Retinal pigment epithelial cell (primary cell): ENCODE results near the gene CADPS.

Experiments
- DNase-seq: peaks from one replicate; pipeline ENCODE4 v3.0.0-alpha.2; 2010; ENCODE audit warnings: low read depth
- H3K4me3 ChIP-seq: 2 replicates; pipeline ENCODE4 v1.5.1; 2011; ENCODE audit warnings: mild to moderate bottlenecking, low read length, control low read depth, moderate library complexity
- CTCF ChIP-seq: conservative IDR thresholded peaks from 2 replicates; pipeline ENCODE4 v1.5.1; 2011; ENCODE audit warnings: low read depth, low read length, control low read depth, inconsistent platforms

Gene CADPS

DNA sequence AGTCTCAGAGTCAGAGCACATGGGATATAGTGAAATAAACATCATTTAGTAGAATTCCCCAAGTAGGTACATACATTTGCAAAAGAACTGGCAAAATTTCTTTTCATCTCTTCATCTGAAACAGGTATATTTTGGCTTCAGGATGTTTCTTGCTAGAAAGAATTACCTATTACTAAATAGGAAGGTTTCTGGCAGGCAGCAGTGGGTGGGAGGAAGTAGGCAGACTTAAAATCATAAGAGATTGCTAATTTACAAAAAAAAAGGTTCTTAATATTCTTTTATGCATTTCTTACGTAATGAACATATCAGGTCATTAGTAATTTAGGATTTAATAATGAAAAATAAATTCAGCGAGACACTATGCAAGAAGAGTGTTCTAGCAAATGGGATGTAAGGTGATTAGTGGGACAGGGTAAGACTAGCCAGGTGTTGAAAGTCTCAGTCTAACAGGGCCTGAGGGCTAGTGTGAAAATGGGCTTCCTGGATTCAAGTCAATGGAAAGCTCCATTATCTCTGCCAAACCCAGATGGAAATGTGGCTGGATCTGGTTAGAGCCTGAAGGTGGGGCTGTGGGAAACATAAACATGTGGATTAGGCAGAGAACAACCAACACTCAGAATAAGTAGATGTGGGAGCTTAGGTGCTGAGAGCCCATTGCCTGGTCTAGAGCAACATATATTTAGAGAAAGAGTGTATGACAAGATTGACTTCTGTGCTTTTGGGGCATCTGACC, 374.5 kb downstream of the CADPS start:
- H3K4me3 ChIP-seq = no peak overlapping the region
- no peak for DNase-seq
- TF ChIP-seq CTCF = no peak

- no peak for DNase-seq
- no peak for TF ChIP-seq CTCF
- no peak overlapping the region for H3K4me3 ChIP-seq
Measured at GRCh38 chr3:62497156-62497555, 378.1 kb downstream of the CADPS start.

GRCh38 chr3:62496503-62496902, 378.7 kb downstream of the CADPS start:
- no peak overlapping the region for H3K4me3 ChIP-seq
- no peak for TF ChIP-seq CTCF

GRCh38 chr3:62493109-62493801, 382.0 kb downstream of the CADPS start:
- TF ChIP-seq CTCF = peak; percentile 48
- no peak overlapping the region for H3K4me3 ChIP-seq
- no peak for DNase-seq

More at GRCh38 chr3:62496503-62496902, 378.7 kb downstream of the CADPS start:
- DNase-seq = no peak

DNA sequence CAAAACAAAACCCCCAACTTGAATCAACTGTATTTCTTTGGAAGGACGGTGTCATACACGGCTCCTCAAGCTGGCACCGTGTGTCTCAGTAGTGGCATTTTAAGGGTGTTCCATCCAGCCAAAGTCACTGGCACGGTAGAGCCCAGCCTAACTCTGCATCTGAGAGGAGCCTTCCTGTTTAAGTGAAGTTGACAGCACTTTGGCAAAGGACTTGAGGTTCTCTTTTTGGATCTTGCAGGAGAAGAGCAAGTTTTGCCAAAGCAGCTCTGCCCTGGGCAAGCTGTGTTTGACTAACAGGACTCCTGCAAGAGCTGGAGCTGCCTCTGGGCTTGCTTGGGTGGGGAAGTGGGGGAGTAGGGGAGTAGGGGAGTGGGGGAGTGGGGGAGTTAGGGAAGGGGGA, 392.3 kb downstream of the CADPS start:
- no peak for DNase-seq
- no peak overlapping the region for H3K4me3 ChIP-seq
- no peak for TF ChIP-seq CTCF

DNA sequence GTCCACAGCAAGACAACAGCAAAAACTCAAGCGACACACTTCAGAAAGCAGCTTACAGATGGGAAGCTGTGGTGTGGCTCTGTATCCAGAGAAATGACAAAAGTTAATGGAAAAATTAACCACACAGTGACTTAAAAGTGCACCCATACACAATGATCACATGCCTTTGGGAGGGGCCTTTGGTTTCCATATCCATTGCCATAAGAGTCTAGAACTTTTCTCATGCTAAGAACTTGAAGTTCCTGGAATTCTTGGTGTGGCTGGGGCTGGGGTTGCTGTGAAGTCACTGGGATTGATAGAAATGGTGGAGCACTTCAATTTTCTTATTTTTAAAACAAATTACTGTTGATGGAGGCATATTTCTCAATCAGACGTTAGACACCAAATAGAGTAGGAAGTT, 393.3 kb downstream of the CADPS start:
- no peak overlapping the region for H3K4me3 ChIP-seq
- DNase-seq = no peak
- no peak for TF ChIP-seq CTCF

DNA sequence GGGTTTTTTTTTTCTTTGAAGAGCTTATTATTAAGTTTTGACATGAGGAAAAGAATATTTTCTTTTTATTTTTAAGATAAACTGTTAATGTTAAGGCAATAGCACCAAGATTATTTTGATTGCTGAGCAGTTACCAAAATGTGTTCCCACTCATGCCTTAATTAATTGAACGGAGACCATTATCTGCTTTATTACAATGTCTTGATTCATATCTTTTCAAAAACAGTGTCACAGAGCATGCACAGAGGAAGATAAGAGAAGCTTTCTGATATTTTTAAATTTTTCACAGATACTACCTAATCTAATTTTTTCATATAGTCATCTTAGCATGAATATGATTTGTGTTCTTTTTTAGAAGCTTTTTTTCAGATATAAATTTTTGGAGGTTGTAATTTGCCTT, 395.2 kb downstream of the CADPS start:
- no peak for TF ChIP-seq CTCF
- no peak for DNase-seq
- H3K4me3 ChIP-seq = no peak overlapping the region
